Measurements from ENCODE around the gene DNM2. TPM values are rescaled to one million over a fixed set of nuclear protein-coding genes. Genes with fewer than 3 reads are reported as not detected.

DNM2 gene
- total RNA-seq, 1 experiment from 2014 or later, result 59.5 TPM

DNA sequence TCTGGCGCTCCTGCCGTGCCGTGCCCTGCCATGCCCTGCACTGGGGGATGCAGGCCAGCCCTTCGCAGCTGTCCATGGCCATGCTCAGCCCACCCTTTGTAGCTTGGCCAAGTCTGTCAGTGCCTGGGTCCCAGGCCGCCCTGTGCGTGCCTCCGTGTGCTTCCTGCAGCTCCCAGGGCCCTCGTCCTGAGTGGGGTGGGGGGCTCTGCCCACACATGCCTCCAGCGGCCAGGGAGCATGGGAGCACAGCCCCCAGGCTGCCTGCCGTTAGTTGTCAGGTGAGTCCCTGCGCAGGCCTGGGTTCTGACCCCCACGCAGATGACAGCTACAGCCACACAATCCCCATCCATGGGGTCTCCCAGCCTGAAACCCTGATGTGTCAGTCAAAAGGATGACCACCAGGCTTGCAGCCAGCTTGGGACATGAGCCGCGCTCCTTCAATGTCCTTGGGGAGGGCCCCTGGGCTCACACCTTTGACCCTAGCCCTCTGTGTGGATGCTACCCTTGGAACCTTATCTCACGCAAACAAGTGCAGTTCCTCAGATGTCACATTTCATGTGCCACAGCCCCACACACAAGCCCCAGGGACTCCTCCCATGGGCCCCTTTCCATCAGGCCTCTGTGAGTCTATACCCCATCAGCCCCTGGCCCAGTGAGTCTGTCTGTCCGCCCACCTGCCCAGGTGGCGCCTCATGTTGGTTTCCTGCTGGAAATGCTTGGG, 93.7 kb downstream of the DNM2 start:
- DNase-seq, result no peak
- H3K36me3 ChIP-seq, result peaks cover 4% of the 10 kb centered on the region
- no peak overlapping the region for H3K4me3 ChIP-seq
- no peak overlapping the region for H3K27ac ChIP-seq
- no peaks in the 10 kb centered on the region for H3K9me3 ChIP-seq (replicated peaks)
- no peaks in the 10 kb centered on the region for H3K4me1 ChIP-seq
- no peaks in the 10 kb centered on the region for H3K27me3 ChIP-seq

DNA sequence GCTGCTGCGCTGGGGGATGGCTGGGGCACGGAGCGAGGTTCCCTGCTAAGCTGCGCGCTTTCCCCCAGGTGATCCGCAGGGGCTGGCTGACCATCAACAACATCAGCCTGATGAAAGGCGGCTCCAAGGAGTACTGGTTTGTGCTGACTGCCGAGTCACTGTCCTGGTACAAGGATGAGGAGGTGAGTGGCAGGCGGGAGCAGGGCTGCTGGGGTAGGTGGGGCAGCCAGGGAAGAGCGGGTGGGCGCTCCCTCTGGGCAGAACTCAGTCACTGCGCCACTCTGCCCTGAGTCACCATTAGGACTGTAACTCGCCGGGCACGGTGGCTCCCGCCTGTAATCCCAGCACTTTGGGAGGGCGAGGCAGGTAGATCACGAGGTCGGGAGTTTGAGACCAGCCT, 94.3 kb downstream of the DNM2 start:
- Histone ChIP-seq H3K27me3 (no peaks in the 10 kb centered on the region), H3K27ac (no peak overlapping the region), H3K4me3 (no peak overlapping the region), H3K36me3 (peaks cover 4% of the 10 kb centered on the region), H3K4me1 (no peaks in the 10 kb centered on the region), H3K9me3 (replicated peaks) (no peaks in the 10 kb centered on the region)
- no peak for DNase-seq

DNA sequence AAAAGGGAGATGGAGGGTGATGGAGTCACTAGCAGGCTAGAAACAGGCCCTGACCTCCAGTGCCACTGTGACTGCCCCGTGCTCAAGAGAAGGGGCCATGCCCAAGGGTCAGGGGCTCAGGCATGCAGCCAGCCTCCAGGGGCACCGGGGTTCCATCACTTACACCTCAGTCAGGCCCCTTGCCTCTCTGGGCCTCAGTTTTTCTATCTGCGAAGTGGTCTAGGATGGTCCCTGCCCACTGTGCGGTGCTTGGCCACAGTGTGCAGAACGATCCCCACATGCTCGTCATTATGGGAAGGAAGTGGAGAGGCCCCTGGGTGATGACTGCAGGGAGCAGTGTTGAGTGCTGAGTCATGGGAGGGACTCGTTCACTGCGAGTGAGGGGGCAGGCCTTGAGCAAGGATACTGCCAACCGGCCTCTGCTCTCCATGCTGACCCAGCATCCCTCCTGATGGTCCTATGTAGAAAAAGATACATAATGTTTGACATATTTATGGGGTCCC, 95.1 kb downstream of the DNM2 start:
- Histone ChIP-seq H3K36me3 (peaks cover 4% of the 10 kb centered on the region), H3K27ac (no peak overlapping the region)
- no peak for DNase-seq

DNA sequence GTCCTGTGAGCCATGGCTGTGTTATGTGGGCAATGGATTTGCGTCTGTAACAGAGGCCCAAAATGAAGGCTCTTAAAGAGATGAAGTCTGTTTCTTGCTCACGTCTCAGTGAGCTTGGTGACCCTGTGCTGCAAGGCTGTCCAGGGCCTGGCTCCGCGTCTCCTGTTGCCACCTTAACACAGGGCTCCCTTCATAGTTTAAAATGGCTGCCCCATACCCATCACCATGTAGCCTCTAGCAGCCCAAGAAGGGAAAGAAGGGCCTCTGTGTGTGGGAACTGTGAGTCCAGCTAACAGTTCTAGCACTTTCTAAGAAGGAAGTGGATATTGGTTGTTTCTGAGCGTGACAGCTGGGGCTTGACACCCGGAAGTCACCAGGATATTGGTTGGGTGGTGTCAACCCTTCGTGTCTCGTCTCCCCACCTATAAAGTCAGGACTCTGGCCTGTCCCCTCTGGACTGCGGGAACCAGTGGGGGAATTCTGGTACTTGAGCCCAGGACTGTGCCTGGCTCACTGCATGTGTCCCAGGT, 97.2 kb downstream of the DNM2 start:
- H3K9me3 ChIP-seq (replicated peaks), result no peaks in the 10 kb centered on the region
- H3K36me3 ChIP-seq, result peaks cover 6% of the 10 kb centered on the region; the same call in 1 of the 2 replicates
- no peak overlapping the region for H3K4me3 ChIP-seq
- no peak for DNase-seq
- no peaks in the 10 kb centered on the region for H3K27me3 ChIP-seq
- H3K27ac ChIP-seq, result no peak overlapping the region
- H3K4me1 ChIP-seq, result no peaks in the 10 kb centered on the region

More for the DNA sequence above, 95.1 kb downstream of the DNM2 start:
- Histone ChIP-seq H3K4me3 (no peak overlapping the region), H3K9me3 (replicated peaks) (no peaks in the 10 kb centered on the region), H3K4me1 (no peaks in the 10 kb centered on the region), H3K27me3 (no peaks in the 10 kb centered on the region)

DNA sequence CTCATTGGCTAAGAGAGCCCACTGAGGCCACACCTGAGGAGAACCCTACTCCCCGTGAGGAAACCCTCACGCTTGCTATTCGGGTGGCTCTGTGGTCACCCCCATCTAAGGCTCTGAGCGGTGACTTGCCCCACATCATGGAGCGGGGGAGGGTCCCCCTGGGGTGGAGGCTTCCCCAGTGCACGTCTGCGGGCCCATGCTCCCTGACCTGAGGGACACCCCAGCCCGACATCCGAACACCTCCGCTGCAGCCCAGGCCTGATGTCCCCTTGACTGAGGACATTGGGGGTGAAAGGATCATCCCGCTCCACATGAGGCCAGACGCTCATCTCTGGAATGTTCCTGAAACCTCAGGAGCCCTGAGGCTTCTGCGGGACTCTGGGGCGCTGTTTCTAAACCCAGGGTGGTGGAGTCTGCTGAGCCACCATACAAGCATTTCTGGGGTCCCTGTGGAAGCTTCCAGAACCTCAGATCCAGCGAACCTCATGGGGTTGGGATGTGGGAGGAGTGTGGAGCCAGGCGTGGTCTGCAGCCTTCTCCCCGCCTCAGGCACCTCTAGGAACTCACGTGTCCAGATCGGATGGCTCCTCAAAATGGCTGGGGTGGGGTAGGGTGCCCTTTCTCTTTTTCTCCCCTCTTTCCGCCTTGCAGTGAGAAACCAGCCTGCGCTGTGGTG, 98.2 kb downstream of the DNM2 start:
- H3K36me3 ChIP-seq, result peaks cover 7% of the 10 kb centered on the region; the same call in 1 of the 2 replicates
- H3K27me3 ChIP-seq, result no peaks in the 10 kb centered on the region
- H3K27ac ChIP-seq, result no peak overlapping the region
- H3K4me1 ChIP-seq, result no peaks in the 10 kb centered on the region
- H3K4me3 ChIP-seq, result no peak overlapping the region
- no peak for DNase-seq
- H3K9me3 ChIP-seq (replicated peaks), result no peaks in the 10 kb centered on the region

DNA sequence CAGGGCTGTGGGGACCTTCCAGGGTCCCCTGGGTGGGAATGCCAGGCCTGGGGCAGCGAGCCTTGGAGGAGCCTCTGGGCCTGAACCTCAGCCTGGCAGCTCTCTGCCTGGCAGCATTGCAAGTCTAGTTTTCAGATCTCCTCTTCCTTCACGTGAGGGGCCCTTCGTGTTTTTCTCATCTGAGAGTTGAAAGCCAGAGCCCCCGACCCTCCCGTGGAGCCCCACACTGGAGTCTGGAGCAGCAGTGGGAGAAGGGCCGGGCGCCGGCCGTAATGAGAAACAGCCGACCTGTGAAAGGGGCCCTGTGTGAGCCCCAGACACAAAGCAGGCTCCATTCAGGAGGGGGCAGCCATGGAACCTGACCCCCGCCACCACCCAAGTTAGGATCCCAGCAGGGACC, 98.8 kb downstream of the DNM2 start:
- Histone ChIP-seq H3K9me3 (replicated peaks) (no peaks in the 10 kb centered on the region), H3K4me1 (no peaks in the 10 kb centered on the region), H3K4me3 (no peak overlapping the region), H3K27me3 (no peaks in the 10 kb centered on the region), H3K36me3 (peaks cover 10% of the 10 kb centered on the region), H3K27ac (no peak overlapping the region)
- no peak for DNase-seq

DNA sequence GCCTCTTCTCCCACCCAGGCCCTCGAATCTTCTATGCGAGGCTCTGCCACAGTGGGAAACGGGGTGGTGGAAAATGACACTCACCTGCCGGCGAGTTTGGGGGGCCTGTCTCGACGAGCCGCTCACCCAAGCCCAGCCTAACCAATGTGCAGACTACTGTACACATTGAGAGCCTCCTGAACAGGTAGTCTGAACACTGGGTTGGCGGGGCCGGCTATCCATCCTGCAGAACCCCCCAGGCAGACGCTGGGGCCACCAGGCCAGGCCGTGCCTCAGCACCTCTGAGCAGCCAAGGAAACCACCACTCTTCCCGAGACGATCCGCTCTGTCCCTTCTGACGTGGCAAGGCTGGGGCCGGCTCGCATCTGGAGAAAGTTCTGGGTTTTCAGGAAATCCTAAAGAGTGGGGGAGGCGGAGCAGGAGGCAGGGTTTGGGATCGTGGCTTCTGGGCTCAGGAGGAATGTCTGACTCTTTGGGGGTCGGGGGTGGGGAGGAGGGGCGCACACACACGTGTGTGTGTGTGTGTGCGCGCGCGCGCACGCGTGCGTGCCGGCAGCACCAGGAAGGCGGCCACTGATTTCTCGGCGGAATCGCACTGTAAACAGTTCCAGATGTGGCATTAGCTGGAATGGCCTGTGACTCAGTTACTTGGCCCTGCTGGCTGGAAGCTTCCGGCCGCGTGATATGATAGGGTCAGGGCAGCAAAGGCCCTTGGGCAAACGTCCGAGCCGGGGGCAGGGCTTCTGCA, 99.6 kb downstream of the DNM2 start:
- H3K36me3 ChIP-seq, result peaks cover 10% of the 10 kb centered on the region
- no peaks in the 10 kb centered on the region for H3K4me1 ChIP-seq
- no peak overlapping the region for H3K27ac ChIP-seq
- H3K27me3 ChIP-seq, result no peaks in the 10 kb centered on the region
- no peaks in the 10 kb centered on the region for H3K9me3 ChIP-seq (replicated peaks)
- H3K4me3 ChIP-seq, result no peak overlapping the region
- no peak for DNase-seq

DNA sequence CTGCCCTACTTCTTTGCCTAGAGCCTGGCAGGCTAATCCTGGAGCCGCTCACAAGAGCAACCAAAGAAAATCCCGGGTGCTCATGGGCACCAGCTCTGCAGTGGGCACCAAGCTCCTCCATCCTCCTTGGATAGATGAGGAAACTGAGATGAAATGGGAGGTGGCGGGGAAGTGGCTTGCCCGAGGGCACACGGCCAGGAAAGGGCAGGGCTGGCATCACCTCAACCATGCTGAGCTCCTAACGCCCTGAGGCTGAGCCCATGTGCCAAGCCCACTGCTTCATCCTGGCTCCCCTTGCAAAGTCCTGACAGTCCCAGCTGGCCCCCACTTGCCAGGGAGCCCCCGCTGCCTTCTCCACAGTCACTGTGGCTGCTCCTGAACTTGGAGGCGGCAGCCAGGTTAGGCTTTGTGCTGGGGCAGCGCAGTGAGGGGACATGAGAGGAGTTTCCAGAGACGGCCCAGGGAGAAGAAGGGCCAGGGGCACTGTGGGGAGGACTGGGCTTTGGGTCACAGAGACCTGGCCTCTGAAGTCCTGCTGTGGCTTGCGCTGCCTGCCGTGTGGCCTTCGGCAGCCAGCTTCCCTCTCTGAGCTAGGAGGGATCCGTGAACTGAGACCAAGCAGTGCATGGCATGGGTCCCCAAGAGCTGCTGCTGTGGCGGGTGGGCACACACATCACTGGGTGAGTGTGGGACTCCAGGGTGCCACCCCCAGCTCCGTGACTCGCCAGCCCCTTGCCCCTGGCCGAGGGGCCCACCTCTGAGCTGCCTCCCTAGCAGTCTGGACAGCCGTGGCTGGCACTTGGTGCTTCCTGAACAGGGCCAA, 100.6 kb downstream of the DNM2 start:
- Histone ChIP-seq H3K4me3 (no peak overlapping the region), H3K4me1 (no peaks in the 10 kb centered on the region), H3K36me3 (peaks cover 10% of the 10 kb centered on the region), H3K27me3 (no peaks in the 10 kb centered on the region), H3K9me3 (replicated peaks) (no peaks in the 10 kb centered on the region), H3K27ac (no peak overlapping the region)
- DNase-seq, result no peak

DNA sequence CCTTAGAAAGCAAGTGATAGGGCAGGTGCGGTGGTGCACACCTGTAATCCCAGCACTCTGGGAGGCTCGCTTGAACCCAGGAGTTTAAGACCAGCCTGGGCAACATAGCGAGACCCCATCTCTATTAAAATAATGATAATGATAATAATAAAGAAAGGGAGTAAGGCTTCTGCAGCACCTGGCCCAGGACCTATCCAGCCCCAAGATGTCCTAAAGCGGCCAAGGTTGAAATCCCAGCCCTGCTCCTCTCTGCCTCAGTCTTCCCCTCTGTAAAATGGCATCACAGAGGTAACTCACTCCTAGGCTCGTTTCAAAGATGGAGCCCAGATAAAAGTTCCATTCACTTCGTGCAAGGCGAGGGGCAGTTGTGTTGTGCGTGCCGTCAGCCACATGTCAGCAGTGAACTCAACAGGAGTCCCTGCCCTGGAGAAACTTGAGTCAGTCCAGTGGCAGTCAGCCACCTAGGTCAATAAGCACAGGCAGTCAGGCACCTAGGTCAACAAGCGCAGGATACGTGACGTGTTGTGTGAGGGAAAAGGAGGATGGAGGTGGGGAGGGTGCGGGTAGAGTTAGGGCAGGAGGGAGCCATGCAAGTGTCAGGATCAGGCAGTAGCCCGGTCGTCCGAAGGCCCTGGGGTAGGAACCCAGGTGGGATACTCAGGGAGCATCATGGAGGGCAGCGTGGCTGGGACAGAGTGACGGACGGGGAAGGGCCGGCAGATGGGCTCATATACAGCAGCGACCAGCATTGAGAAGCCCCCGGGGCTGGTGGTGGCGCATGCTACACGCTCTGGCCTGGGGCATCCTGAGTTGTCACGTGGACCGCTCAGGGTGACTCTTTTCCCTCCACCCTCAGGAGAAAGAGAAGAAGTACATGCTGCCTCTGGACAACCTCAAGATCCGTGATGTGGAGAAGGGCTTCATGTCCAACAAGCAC, 101.5 kb downstream of the DNM2 start:
- H3K27me3 ChIP-seq, result no peaks in the 10 kb centered on the region
- no peak overlapping the region for H3K27ac ChIP-seq
- H3K4me3 ChIP-seq, result no peak overlapping the region
- H3K36me3 ChIP-seq, result peaks cover 12% of the 10 kb centered on the region
- no peaks in the 10 kb centered on the region for H3K4me1 ChIP-seq
- no peaks in the 10 kb centered on the region for H3K9me3 ChIP-seq (replicated peaks)
- no peak for DNase-seq

DNA sequence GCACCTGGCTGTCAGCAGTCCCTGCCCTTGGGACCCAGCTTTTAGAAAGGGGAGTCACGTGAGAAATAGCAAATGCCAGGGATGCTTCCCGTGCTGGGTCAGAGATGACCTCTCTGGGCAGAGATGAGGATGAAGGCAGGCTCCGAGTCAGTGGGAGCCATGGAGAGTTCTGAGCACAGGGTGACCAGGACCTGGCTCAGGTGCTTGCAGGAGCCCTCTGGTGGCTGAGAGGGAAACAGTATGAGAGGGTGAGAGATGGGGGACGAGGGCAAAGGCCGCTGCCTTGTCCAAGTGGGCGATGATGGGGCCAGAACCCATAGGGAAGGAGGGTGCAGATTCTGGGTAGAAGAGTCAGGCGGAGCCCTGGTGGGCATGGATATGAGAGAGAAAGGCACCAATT, 102.3 kb downstream of the DNM2 start:
- peaks cover 17% of the 10 kb centered on the region for H3K36me3 ChIP-seq
- H3K4me3 ChIP-seq, result no peak overlapping the region
- no peak overlapping the region for H3K27ac ChIP-seq
- H3K9me3 ChIP-seq (replicated peaks), result no peaks in the 10 kb centered on the region
- no peaks in the 10 kb centered on the region for H3K4me1 ChIP-seq
- no peaks in the 10 kb centered on the region for H3K27me3 ChIP-seq
- DNase-seq, result no peak

DNA sequence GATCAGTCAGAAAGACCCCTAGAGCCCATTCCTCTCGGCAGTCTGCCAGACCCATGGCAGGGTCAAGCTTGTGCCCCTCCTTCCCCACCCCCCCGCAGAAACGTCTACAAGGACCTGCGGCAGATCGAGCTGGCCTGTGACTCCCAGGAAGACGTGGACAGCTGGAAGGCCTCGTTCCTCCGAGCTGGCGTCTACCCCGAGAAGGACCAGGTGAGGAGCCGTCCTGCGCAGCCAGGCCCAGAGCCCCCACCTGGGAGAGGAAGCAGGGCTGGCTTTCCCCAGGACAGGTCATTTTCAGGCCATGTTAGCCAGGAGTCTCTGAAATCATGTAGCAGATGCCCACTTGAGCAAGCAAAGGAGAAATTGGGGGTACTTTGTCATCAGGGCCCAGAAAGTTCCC, 105.8 kb downstream of the DNM2 start:
- Histone ChIP-seq H3K4me3 (no peak overlapping the region), H3K9me3 (replicated peaks) (no peaks in the 10 kb centered on the region), H3K4me1 (no peaks in the 10 kb centered on the region), H3K36me3 (peaks cover 24% of the 10 kb centered on the region), H3K27me3 (no peaks in the 10 kb centered on the region), H3K27ac (no peak overlapping the region)
- no peak for DNase-seq

DNA sequence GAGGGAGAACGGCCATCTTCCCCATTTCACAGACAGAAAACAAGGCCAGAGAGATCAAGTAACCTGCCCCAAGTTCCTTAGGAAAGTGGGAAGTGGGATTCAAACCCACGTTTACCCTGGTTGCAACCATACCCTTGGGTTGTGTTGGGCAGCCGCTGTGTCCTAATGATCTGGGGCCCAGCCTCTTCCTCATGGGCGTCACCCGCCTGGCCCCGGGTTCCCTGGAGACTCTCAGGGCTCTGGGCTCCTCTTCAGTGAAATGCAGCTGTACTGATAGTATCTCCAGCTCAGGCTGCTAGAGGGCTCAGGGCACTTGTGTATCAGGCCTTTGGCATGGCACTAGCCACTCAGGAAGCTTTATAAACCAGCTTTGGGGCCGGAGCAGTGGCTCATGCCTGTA, 108.4 kb downstream of the DNM2 start:
- Histone ChIP-seq H3K9me3 (replicated peaks) (no peaks in the 10 kb centered on the region), H3K27ac (no peak overlapping the region), H3K4me3 (no peak overlapping the region), H3K4me1 (no peaks in the 10 kb centered on the region), H3K27me3 (no peaks in the 10 kb centered on the region), H3K36me3 (peaks cover 16% of the 10 kb centered on the region)
- no peak for DNase-seq

DNA sequence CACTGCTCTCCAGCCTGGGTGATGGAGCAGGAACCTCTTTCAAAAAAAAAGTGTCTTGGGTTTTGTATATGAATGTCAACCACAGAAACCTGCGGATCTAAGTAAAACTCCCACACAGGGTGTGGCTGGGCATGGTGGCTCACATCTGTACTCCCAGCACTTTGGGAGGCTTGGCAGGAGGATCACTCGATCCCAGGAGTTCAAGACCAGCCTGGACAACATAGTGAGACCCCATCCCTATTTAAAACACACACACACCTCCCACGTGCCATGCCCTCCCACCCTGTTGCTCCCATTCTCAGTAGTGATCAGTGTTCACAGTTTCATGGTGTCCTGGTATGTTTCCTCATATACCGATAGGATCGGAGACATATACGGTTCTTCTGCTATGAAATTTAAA, 109.0 kb downstream of the DNM2 start:
- Histone ChIP-seq H3K9me3 (replicated peaks) (no peaks in the 10 kb centered on the region), H3K36me3 (peaks cover 16% of the 10 kb centered on the region), H3K4me1 (no peaks in the 10 kb centered on the region), H3K27ac (no peak overlapping the region), H3K4me3 (no peak overlapping the region), H3K27me3 (no peaks in the 10 kb centered on the region)
- DNase-seq, result no peak

All from SJCRH30 (cell line).